Neural cell (in vitro differentiated cells): ENCODE measurements around the gene BTBD9.

Experiments used
- EP300 ChIP-seq: fragments of 450-650 bp; conservative IDR thresholded peaks from 2 replicates; pipeline ENCODE4 v1.6.1; 2014; ENCODE audit warnings: antibody characterized with exemption, mild to moderate bottlenecking, moderate library complexity; ENCODE audit not compliant: poor library complexity, severe bottlenecking
- EZH2 ChIP-seq: fragments of 200-600, 300-800 bp; shearing (Covaris generic), sonication (generic); IDR thresholded peaks from 2 replicates; pipeline ENCODE4 v1.6.1; 2014; ENCODE audit warnings: antibody characterized with exemption, low read length, borderline replicate concordance, mild to moderate bottlenecking; ENCODE audit not compliant: insufficient read depth, poor library complexity, severe bottlenecking
- MXI1 ChIP-seq: fragments of 450-650 bp; conservative IDR thresholded peaks from 2 replicates; pipeline ENCODE4 v1.6.1; 2014; ENCODE audit warnings: antibody characterized with exemption, mild to moderate bottlenecking; ENCODE audit not compliant: poor library complexity, severe bottlenecking
- POLR2AphosphoS5 ChIP-seq: IDR thresholded peaks from 2 replicates; pipeline ENCODE4 v1.6.1; 2012
- RAD21 ChIP-seq: fragments of 450-650 bp; conservative IDR thresholded peaks from 2 replicates; pipeline ENCODE4 v1.6.1; 2014; ENCODE audit warnings: antibody characterized with exemption, mild to moderate bottlenecking, moderate library complexity
- REST ChIP-seq: IDR thresholded peaks from 2 replicates; pipeline ENCODE4 v1.6.1; 2012; ENCODE audit warnings: borderline replicate concordance
- SMC3 ChIP-seq: fragments of 450-650 bp; conservative IDR thresholded peaks from 2 replicates; pipeline ENCODE4 v1.6.1; 2014; ENCODE audit warnings: antibody characterized with exemption, mild to moderate bottlenecking, moderate library complexity; ENCODE audit not compliant: poor library complexity
- TF ChIP-seq, protein P1 (sequence below): fragments of 450-650 bp; IDR thresholded peaks from 2 replicates; pipeline ENCODE4 v1.5.1; 2014; ENCODE audit warnings: antibody characterized with exemption, mild to moderate bottlenecking, moderate library complexity; ENCODE audit not compliant: poor library complexity, severe bottlenecking

DNA sequence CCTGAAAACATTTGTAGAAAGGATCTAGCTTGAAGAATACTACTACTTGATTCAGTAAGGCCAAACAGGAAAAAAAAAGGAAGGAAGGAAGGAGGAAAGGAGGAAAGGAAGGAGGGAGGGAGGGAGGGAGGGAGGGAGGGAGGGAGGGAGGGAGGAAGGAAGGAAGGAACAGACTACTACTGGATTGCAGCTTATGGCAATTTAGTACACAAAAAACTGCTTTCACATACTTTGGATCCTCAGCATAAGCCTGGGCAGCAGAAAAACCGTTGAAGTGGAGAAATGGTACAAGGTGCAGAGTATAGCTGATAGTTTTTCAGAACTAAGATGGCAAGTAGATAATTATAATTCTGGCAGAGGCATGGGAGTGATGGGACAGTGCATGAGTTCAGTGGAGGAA, 201.6 kb downstream of the BTBD9 start:
- no peak for TF ChIP-seq EZH2
- TF ChIP-seq POLR2AphosphoS5, result no peak
- TF ChIP-seq, protein P1, sequence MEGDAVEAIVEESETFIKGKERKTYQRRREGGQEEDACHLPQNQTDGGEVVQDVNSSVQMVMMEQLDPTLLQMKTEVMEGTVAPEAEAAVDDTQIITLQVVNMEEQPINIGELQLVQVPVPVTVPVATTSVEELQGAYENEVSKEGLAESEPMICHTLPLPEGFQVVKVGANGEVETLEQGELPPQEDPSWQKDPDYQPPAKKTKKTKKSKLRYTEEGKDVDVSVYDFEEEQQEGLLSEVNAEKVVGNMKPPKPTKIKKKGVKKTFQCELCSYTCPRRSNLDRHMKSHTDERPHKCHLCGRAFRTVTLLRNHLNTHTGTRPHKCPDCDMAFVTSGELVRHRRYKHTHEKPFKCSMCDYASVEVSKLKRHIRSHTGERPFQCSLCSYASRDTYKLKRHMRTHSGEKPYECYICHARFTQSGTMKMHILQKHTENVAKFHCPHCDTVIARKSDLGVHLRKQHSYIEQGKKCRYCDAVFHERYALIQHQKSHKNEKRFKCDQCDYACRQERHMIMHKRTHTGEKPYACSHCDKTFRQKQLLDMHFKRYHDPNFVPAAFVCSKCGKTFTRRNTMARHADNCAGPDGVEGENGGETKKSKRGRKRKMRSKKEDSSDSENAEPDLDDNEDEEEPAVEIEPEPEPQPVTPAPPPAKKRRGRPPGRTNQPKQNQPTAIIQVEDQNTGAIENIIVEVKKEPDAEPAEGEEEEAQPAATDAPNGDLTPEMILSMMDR, result no peak
- no peak for TF ChIP-seq RAD21
- TF ChIP-seq EP300, result no peak
- TF ChIP-seq REST, result no peak
- TF ChIP-seq SMC3, result no peak
- TF ChIP-seq MXI1, result no peak
